IMR-90 (cell line): ENCODE measurements around the gene SLC2A2. TPM values are rescaled to one million over a fixed set of nuclear protein-coding genes. Genes with fewer than 3 reads are reported as not detected.

Experiments
- ATAC-seq: fragments of 200-7000 bp; cut with Tn5 transposase; 2 replicates; pipeline ENCODE4 v1.9.1; 2020; ENCODE audit warnings: low read depth, mild to moderate bottlenecking, moderate library complexity
- BruUV-seq: library from RNA; stranded (reverse); fragments of 400-500 nt; replicated peaks from 2 replicates; lab custom pipeline; 2021; lab: Mats Ljungman, UMichigan
- CTCF ChIA-PET: fragments of 300-600 bp; formaldehyde crosslinking; extraction: SDS; loops from one replicate; lab custom pipeline; 2021; ENCODE audit warnings: antibody characterized with exemption; lab: Yijun Ruan, JAX
- POLR2A ChIA-PET: fragments of 300-600 bp; sonication (Branson Sonifier 250); formaldehyde crosslinking; loops from one replicate; lab custom pipeline; 2022; ENCODE audit warnings: antibody characterized with exemption; ENCODE audit not compliant: unreplicated experiment; lab: Charles Lee
- DNase-seq: peaks from one replicate; pipeline ENCODE4 v3.0.0; 2013
- H2AFZ ChIP-seq: replicated peaks from 2 replicates; pipeline ENCODE3; 2013; ENCODE audit warnings: low read length, mild to moderate bottlenecking; ENCODE audit not compliant: poor library complexity
- H2AK5ac ChIP-seq: 2 replicates; pipeline ENCODE4 v1.6.1; 2013; ENCODE audit warnings: low read depth, low read length, inconsistent platforms
- H2AK9ac ChIP-seq: replicated peaks from 2 replicates; pipeline ENCODE3; 2013; ENCODE audit warnings: mild to moderate bottlenecking, low read depth, low read length, moderate library complexity; ENCODE audit not compliant: poor library complexity
- H2BK120ac ChIP-seq: 2 replicates; pipeline ENCODE4 v1.6.1; 2013; ENCODE audit warnings: low read depth, low read length, inconsistent platforms
- H2BK15ac ChIP-seq: 3 replicates; pipeline ENCODE4 v1.6.1; 2013; ENCODE audit warnings: low read depth, low read length, inconsistent platforms
- H2BK20ac ChIP-seq: 2 replicates; pipeline ENCODE4 v1.6.1; 2013; ENCODE audit warnings: low read depth, mild to moderate bottlenecking, inconsistent platforms, low read length, moderate library complexity
- H2BK5ac ChIP-seq: 2 replicates; pipeline ENCODE4 v1.6.1; 2013; ENCODE audit warnings: mild to moderate bottlenecking, low read depth, low read length, inconsistent platforms; ENCODE audit not compliant: poor library complexity, severe bottlenecking
- H3K14ac ChIP-seq: replicated peaks from 2 replicates; pipeline ENCODE4 v1.6.1; 2013; ENCODE audit warnings: low read depth, low read length, inconsistent platforms
- H3K18ac ChIP-seq: 2 replicates; pipeline ENCODE4 v1.6.1; 2013; ENCODE audit warnings: low read depth, low read length, control low read depth
- H3K23ac ChIP-seq: 2 replicates; pipeline ENCODE4 v1.6.1; 2013; ENCODE audit warnings: low read depth, low read length, inconsistent platforms
- H3K27ac ChIP-seq: 2 replicates; pipeline ENCODE4 v1.5.1; 2013; ENCODE audit warnings: mild to moderate bottlenecking, control low read depth, low read length; ENCODE audit not compliant: insufficient read depth
- H3K27me3 ChIP-seq: 2 replicates; pipeline ENCODE4 v1.6.1; 2013; ENCODE audit warnings: low read length; ENCODE audit not compliant: control insufficient read depth, insufficient read depth
- H3K36me3 ChIP-seq: 2 replicates; pipeline ENCODE4 v1.6.1; 2013; ENCODE audit warnings: low read length, mixed read lengths; ENCODE audit not compliant: control insufficient read depth, insufficient read depth
- H3K4ac ChIP-seq: 2 replicates; pipeline ENCODE4 v1.6.1; 2013; ENCODE audit warnings: low read depth, low read length, inconsistent platforms
- H3K4me1 ChIP-seq: 2 replicates; pipeline ENCODE4 v1.6.1; 2013; ENCODE audit warnings: low read length, mixed read lengths; ENCODE audit not compliant: control insufficient read depth, insufficient read depth
- H3K4me2 ChIP-seq: 2 replicates; pipeline ENCODE4 v1.6.1; 2013; ENCODE audit warnings: low read depth, mild to moderate bottlenecking, control low read depth, low read length, moderate library complexity
- H3K4me3 ChIP-seq: 2 replicates; pipeline ENCODE4 v1.5.1; 2013; ENCODE audit warnings: low read depth, mild to moderate bottlenecking, control low read depth, low read length, moderate library complexity; ENCODE audit not compliant: insufficient read depth
- H3K56ac ChIP-seq: 2 replicates; pipeline ENCODE4 v1.6.1; 2013; ENCODE audit warnings: low read length, inconsistent platforms; ENCODE audit not compliant: insufficient read depth; ENCODE audit errors: extremely low read depth
- H3K79me1 ChIP-seq, 2 experiments: 2 replicates each; pipeline ENCODE4 v1.6.1; 2013; ENCODE audit warnings: low read length in 2 of 2, inconsistent platforms in 1 of 2, low read depth in 1 of 2
- H3K9ac ChIP-seq: 2 replicates; pipeline ENCODE4 v1.6.1; 2013; ENCODE audit warnings: low read depth, low read length, control low read depth
- H3K9me1 ChIP-seq: 2 replicates; pipeline ENCODE4 v1.6.1; 2013; ENCODE audit warnings: low read length, inconsistent platforms; ENCODE audit not compliant: insufficient read depth
- H3K9me3 ChIP-seq: 2 replicates; pipeline ENCODE4 v1.6.1; 2013; ENCODE audit warnings: low read length; ENCODE audit not compliant: control insufficient read depth, insufficient read depth
- H4K20me1 ChIP-seq: 2 replicates; pipeline ENCODE4 v1.6.1; 2013; ENCODE audit warnings: low read length, inconsistent platforms; ENCODE audit not compliant: insufficient read depth
- H4K5ac ChIP-seq: 2 replicates; pipeline ENCODE4 v1.6.1; 2013; ENCODE audit warnings: mild to moderate bottlenecking, low read depth, low read length, control low read depth
- H4K8ac ChIP-seq, 2 experiments: 2 replicates each; pipeline ENCODE4 v1.6.1; 2013; ENCODE audit warnings: low read depth in 2 of 2, low read length in 2 of 2, control low read depth in 1 of 2, inconsistent platforms in 1 of 2
- H4K91ac ChIP-seq: 2 replicates; pipeline ENCODE4 v1.6.1; 2013; ENCODE audit warnings: low read depth, low read length, inconsistent platforms; ENCODE audit not compliant: insufficient read depth
- BHLHE40 ChIP-seq: fragments of 150-350 bp; IDR thresholded peaks from 2 replicates; pipeline ENCODE4 v1.6.1; 2016; ENCODE audit warnings: mild to moderate bottlenecking, low read depth, low read length
- CEBPB ChIP-seq: IDR thresholded peaks from 2 replicates; pipeline ENCODE4 v1.6.1; 2012; ENCODE audit warnings: low read depth, low read length, improper control_type of control experiment
- CHD1 ChIP-seq: IDR thresholded peaks from 2 replicates; pipeline ENCODE4 v1.6.1; 2012; ENCODE audit warnings: low read depth, low read length, improper control_type of control experiment
- CTCF ChIP-seq: conservative IDR thresholded peaks from 2 replicates; pipeline ENCODE4 v1.5.1; 2012; ENCODE audit warnings: mild to moderate bottlenecking, low read depth, low read length, improper control_type of control experiment
- FOS ChIP-seq: fragments of 150-350 bp; IDR thresholded peaks from 2 replicates; pipeline ENCODE4 v1.6.1; 2016; ENCODE audit warnings: low read depth, low read length
- MAFK ChIP-seq: IDR thresholded peaks from 2 replicates; pipeline ENCODE4 v1.6.1; 2012; ENCODE audit warnings: low read depth, low read length, improper control_type of control experiment
- MAZ ChIP-seq: IDR thresholded peaks from 2 replicates; pipeline ENCODE4 v1.6.1; 2012; ENCODE audit warnings: low read depth, mild to moderate bottlenecking, low read length, improper control_type of control experiment, moderate library complexity, borderline replicate concordance
- NFE2L2 ChIP-seq: fragments of 150-350 bp; IDR thresholded peaks from 2 replicates; pipeline ENCODE4 v1.6.1; 2016; ENCODE audit warnings: low read depth, mild to moderate bottlenecking, low read length
- POLR2A ChIP-seq: IDR thresholded peaks from 2 replicates; pipeline ENCODE4 v1.6.1; 2012; ENCODE audit warnings: mild to moderate bottlenecking, low read depth, low read length
- RAD21 ChIP-seq: IDR thresholded peaks from 2 replicates; pipeline ENCODE4 v1.6.1; 2012; ENCODE audit warnings: low read length, improper control_type of control experiment
- RCOR1 ChIP-seq: IDR thresholded peaks from 2 replicates; pipeline ENCODE4 v1.6.1; 2012; ENCODE audit warnings: mild to moderate bottlenecking, low read length, improper control_type of control experiment; ENCODE audit not compliant: insufficient replicate concordance
- RFX5 ChIP-seq: IDR thresholded peaks from 2 replicates; pipeline ENCODE4 v1.8.0; 2012; ENCODE audit warnings: low read depth, mild to moderate bottlenecking, low read length, moderate library complexity
- SMC3 ChIP-seq: fragments of 150-350 bp; IDR thresholded peaks from 2 replicates; pipeline ENCODE4 v1.6.1; 2016; ENCODE audit warnings: low read depth, mild to moderate bottlenecking, antibody characterized with exemption, low read length, moderate library complexity
- WGBS, 2 experiments: methylation state at CpG; one replicate each; pipeline versions ENCODE4 v1.1.5 to v1.1.7; 2013; ENCODE audit warnings: missing lambda C conversion rate in 2 of 2; ENCODE audit not compliant: insufficient read length in 1 of 2; ENCODE audit errors: extremely low coverage in 2 of 2; 5-methylcytosine and 5-hydroxymethylcytosine counted together
- dilution Hi-C: fragments of 300-500 bp; cut with HindIII; formaldehyde crosslinking; loops from one replicate; pipeline ENCODE4 v1.14.3; 2018; ENCODE audit warnings: low sequenced_read_pairs; ENCODE audit not compliant: unreplicated experiment
- in situ Hi-C: fragments of 300-500 bp; cut with MboI; formaldehyde crosslinking; loops from 3 replicates; pipeline ENCODE4 v1.14.3; 2019; ENCODE audit warnings: low sequenced_read_pairs, inconsistent platforms, mixed read lengths
- intact Hi-C: fragments of 100-400 bp; cut with micrococcal nuclease; formaldehyde crosslinking; loops from 2 replicates; pipeline ENCODE4 v1.10.0; 2022
- polyA plus RNA-seq, 3 experiments: library from polyadenylated mRNA; depleted of rRNA; stranded (reverse); fragments of >200 nt; gene quantifications; 2 replicates each; pipeline ENCODE4 v1.2.3, GENCODE V29; 2012; ENCODE audit warnings: low replicate concordance in 1 of 3
- total RNA-seq: library from RNA; depleted of rRNA; stranded (reverse); fragments of >200 nt; gene quantifications from 2 replicates; pipeline ENCODE4 v1.2.3, GENCODE V29; 2012
- TF ChIP-seq, protein P1 (sequence below): fragments of 150-350 bp; IDR thresholded peaks from 2 replicates; pipeline ENCODE4 v1.6.1; 2016; ENCODE audit warnings: low read depth, mild to moderate bottlenecking, low read length, moderate library complexity, borderline replicate concordance
- TF ChIP-seq, protein P2 (sequence below): fragments of 150-350 bp; IDR thresholded peaks from 2 replicates; pipeline ENCODE4 v1.6.1; 2017; ENCODE audit warnings: mild to moderate bottlenecking, antibody characterized with exemption, low read length, low read depth

The SLC2A2 gene
- total and polyA plus RNA-seq, 2 of the 4 experiments (the other 2 are of a cell fraction) = not detected

DNA sequence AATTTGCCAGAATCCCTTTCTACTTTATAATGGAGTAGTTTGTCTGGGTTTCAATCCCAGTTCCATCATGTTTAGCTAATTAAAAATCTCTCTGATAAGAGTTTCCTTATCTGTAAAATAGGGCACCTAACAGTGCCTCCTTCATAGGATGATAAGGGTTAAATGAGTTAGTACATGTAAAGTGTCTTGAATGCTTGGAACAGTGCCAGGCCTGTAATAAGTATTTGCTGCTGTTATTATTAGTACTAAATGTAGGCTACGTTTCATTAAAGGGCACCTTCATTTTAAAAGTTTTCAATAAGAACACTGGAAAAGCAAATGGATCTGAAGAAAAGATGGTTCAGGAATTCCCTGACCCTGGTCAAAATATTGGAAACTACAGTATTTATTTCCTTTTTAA, 11.8 kb upstream of the SLC2A2 start:
- no peaks in the 10 kb centered on the region for H3K79me1 ChIP-seq
- no peak overlapping the region for H3K9ac ChIP-seq
- TF ChIP-seq MAZ (no peak), RAD21 (no peak), RCOR1 (no peak), NFE2L2 (no peak), MAFK (no peak), CEBPB (no peak), SMC3 (no peak), RFX5 (no peak), BHLHE40 (no peak), POLR2A (no peak), CHD1 (no peak), CTCF (no peak), FOS (no peak)
- TF ChIP-seq, protein P1, sequence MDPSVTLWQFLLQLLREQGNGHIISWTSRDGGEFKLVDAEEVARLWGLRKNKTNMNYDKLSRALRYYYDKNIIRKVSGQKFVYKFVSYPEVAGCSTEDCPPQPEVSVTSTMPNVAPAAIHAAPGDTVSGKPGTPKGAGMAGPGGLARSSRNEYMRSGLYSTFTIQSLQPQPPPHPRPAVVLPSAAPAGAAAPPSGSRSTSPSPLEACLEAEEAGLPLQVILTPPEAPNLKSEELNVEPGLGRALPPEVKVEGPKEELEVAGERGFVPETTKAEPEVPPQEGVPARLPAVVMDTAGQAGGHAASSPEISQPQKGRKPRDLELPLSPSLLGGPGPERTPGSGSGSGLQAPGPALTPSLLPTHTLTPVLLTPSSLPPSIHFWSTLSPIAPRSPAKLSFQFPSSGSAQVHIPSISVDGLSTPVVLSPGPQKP = no peak
- TF ChIP-seq, protein P2, sequence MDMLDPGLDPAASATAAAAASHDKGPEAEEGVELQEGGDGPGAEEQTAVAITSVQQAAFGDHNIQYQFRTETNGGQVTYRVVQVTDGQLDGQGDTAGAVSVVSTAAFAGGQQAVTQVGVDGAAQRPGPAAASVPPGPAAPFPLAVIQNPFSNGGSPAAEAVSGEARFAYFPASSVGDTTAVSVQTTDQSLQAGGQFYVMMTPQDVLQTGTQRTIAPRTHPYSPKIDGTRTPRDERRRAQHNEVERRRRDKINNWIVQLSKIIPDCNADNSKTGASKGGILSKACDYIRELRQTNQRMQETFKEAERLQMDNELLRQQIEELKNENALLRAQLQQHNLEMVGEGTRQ = no peak
- no peak overlapping the region for H2AFZ ChIP-seq
- no peaks in the 10 kb centered on the region for H3K27me3 ChIP-seq
- no peak overlapping the region for H3K23ac ChIP-seq
- no peaks in the 10 kb centered on the region for H4K20me1 ChIP-seq
- H4K8ac ChIP-seq = no peak overlapping the region
- CTCF ChIA-PET = no interaction called here
- H3K4me1 ChIP-seq = no peaks in the 10 kb centered on the region
- H3K9me1 ChIP-seq = no peaks in the 10 kb centered on the region
- H4K91ac ChIP-seq = no peak overlapping the region
- H3K4me2 ChIP-seq = no peak overlapping the region
- H3K9me3 ChIP-seq = no peaks in the 10 kb centered on the region
- dilution Hi-C loops (no loop called here), intact Hi-C loops (no loop called here), in situ Hi-C loops (no loop called here)
- BruUV-seq = no TSS peak
- no peak for ATAC-seq
- H2AK9ac ChIP-seq = no peak overlapping the region
- H2BK5ac ChIP-seq = no peak overlapping the region
- H3K14ac ChIP-seq = no peak overlapping the region
- no peak overlapping the region for H3K4ac ChIP-seq
- no peak overlapping the region for H3K18ac ChIP-seq
- no peak overlapping the region for H2BK20ac ChIP-seq
- H2BK15ac ChIP-seq = no peak overlapping the region
- H3K36me3 ChIP-seq = no peaks in the 10 kb centered on the region
- H3K56ac ChIP-seq = no peak overlapping the region
- no CpG with 5 or more reads among the region's 1 CpG for WGBS, 2 experiments
- no peak overlapping the region for H4K5ac ChIP-seq
- H2BK120ac ChIP-seq = no peak overlapping the region
- H3K27ac ChIP-seq = no peak overlapping the region
- POLR2A ChIA-PET = no interaction called here
- no peak overlapping the region for H3K4me3 ChIP-seq
- no peak overlapping the region for H2AK5ac ChIP-seq
- no peak for DNase-seq
